ENCODE results near the gene GAS2.

DNA sequence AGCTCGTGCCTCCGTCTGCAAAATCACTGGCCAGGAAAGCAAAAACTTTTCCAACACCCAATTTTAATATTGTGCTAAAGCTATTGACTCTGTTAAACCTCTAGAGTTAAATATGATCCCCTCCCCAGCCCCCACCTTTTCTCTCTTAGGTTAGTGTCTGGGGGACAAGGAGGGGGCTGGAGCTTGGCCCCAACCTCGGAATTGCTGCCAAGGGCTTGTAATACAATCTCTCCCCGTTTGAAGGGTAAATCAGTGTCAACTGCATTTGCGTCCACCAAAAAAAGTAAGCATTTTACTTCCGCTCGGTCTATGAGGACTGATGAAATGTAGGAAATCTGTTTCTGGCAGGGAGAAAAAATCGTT is at the start of gene GAS2:
- TF ChIP-seq L3MBTL2 (conservative IDR thresholded peaks at IDR 0.05) (no peak), FOXK2 (IDR thresholded peaks at IDR 0.05) (no peak), ELF4 (IDR thresholded peaks at IDR 0.05) (no peak), CTBP1 (IDR thresholded peaks at IDR 0.05; ENCODE audit: borderline replicate concordance) (no peak), ZNF384 (IDR thresholded peaks at IDR 0.05) (no peak), FOXM1 (IDR thresholded peaks at IDR 0.05; ENCODE audit: borderline replicate concordance) (no peak), SUZ12 (IDR thresholded peaks at IDR 0.05) (no peak), SP1 (IDR thresholded peaks at IDR 0.05) (no peak), HDGF (IDR thresholded peaks at IDR 0.05; ENCODE audit: borderline replicate concordance) (no peak), TARDBP (IDR thresholded peaks at IDR 0.05) (no peak), BHLHE40 (IDR thresholded peaks at IDR 0.05; ENCODE audit: borderline replicate concordance) (no peak)
- TF ChIP-seq, protein P1, sequence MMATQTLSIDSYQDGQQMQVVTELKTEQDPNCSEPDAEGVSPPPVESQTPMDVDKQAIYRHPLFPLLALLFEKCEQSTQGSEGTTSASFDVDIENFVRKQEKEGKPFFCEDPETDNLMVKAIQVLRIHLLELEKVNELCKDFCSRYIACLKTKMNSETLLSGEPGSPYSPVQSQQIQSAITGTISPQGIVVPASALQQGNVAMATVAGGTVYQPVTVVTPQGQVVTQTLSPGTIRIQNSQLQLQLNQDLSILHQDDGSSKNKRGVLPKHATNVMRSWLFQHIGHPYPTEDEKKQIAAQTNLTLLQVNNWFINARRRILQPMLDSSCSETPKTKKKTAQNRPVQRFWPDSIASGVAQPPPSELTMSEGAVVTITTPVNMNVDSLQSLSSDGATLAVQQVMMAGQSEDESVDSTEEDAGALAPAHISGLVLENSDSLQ (IDR thresholded peaks at IDR 0.05): no peak

Data from HEK293T (cell line).